Endometrial microvascular endothelial cells (primary cell): ENCODE measurements around the gene HDAC4. TPM values are rescaled to one million over a fixed set of nuclear protein-coding genes. Genes with fewer than 3 reads are reported as not detected.

Source experiments
- in situ Hi-C: cut with HindIII; loops from 2 replicates; pipeline ENCODE4 v1.10.0; 2017; ENCODE audit warnings: low sequenced_read_pairs, low pct_unique_long_range_greater_than_20kb; ENCODE audit errors: inconsistent ontology term
- total RNA-seq: library from RNA; depleted of rRNA; stranded (reverse); fragments of >200 nt; gene quantifications from one replicate; pipeline ENCODE4 v1.2.3, GENCODE V29; 2015; ENCODE audit errors: inconsistent ontology term

HDAC4 gene
- total RNA-seq, 1 donor from 2014 or later, result 27.4 TPM

DNA sequence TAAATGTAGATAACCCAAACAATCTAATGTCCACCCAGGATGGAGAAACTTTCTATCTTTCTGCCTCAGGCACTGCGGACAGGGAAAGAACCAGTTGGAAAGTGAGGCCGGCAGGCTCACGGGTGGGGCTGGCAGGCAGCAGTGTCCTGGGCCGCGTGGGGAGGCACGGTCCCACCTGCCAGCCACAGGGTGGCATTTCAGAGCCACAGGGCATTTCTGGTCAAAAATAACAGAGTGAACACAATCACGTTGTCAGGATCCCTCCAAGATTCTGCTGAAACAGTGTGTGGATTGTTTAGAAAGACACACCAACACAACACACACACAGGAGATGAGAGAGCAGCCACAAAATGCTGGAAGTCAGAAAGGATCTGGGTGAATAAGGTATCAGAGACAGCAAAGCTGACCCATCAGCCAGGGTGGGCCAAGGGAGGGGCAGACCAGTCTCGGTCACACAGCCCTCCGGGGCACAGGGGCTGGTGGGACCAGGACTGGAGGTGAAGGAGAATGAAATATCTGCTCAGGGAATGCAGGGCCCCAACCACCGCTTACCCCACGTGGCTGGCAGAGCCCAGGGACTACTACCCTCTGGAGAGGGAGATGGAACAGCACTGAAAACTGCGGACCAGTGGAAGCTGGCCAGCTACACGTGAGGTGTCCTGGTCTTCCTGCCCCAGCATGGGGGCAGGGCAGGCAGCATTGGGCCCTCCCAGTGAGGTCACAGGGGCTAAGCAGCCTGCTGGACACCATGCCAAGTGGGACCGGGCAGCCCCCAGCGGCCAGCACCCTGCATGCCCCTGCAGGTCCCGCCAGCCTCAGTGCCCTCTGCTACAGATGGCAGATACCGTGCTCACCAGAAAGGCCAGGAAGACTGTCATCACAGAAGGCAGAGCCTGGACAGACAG is 173.9 kb downstream of the HDAC4 start:
- in situ Hi-C loops, result no loop called here

DNA sequence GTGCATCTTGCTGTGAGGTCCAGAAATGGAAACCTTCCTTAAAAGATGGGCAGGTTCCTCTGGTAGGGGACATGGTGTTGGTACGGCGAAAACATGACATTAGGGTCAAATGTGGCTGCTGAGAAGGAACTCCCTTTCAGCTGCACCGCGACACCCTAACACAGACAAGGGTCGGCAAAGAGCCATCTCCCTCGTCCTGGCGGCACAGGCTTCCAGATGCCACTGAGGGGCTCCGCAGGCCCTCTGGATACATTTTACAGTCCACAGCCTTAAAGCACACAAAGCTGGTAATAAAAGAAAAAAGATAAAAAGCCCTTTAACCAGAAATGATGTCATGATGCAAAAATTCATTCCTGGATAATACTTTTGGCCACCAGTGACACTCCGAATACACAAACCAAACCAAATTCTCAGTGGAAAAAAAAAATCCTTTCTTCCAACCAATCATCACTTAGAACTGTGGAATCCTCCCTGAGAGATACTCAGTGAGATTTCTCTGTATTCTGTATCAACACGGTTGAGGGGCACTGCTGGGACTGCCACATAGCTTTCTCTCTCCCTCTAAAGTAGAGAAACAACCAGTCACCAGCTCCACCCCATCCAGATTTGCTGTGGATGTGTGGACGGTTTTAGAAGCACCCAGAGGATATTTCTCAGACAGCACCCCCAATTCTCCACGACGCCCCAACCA is 174.8 kb downstream of the HDAC4 start:
- in situ Hi-C loops, result no loop called here

DNA sequence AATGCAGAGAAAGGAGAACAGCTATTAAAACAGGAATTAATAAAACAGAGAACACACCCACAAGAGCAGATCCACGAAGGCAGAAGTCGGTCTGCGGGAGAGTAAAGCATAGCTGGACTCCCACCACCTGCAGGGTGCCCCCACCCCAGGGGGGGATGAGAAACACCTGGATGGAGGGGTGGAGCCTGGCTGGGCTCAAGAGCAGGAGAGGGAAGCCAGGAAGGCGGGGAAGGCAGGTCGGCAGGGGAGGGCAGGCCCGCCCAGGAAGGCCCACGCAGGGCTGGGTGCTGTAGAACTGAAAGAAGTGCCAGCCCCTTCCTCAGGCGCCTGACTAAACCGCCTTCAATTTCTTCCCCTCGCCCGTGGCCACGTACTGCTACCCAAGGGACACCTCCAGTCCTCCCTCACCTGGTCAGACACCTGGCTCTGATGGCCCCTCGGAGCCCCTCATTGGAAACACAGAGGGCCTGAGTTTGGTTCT is 175.4 kb downstream of the HDAC4 start:
- in situ Hi-C loops, result no loop called here

GRCh38 chr2:239224955-239225354 is 175.9 kb downstream of the HDAC4 start:
- in situ Hi-C loops, result no loop called here

DNA sequence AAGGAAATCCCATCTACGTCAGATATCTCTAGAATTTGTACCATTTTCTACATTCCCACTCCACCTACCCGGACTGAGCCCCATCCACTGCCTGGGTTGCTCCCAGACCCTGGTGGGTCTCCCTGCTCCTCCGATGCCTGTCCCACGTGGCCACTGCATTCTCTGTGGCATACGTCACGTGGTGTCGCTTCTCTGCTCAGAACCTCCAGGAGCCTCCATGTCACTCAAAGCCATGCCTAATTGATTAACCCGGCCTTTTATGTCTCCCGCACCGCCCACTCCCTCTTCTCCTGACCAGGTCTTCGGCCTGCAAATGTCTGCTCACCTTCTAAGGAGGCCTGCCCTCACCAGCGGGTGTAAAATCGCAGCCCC is 176.6 kb downstream of the HDAC4 start:
- in situ Hi-C loops, result no loop called here

GRCh38 chr2:239223310-239224198 is 177.3 kb downstream of the HDAC4 start:
- in situ Hi-C loops, result no loop called here

- in situ Hi-C loops, result no loop called here
Observed at GRCh38 chr2:239222706-239223309, 178.0 kb downstream of the HDAC4 start.

DNA sequence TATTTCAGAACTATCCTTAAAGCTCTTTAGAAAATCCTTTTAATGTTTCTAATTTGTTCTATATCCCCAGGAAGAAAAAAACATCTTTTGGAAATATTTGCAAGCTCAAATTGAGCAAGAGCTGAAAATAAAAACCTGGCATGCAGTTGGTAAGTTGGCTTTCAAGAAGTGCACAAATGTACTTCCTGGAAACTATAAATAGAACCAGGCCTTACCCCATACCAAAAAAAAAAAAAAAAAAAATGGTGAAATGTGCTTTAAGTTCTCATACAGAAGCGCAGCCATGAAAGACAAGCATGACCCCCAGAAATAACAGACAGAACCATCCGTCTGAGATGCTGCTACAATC is 178.5 kb downstream of the HDAC4 start:
- in situ Hi-C loops, result no loop called here

GRCh38 chr2:239220981-239221396 is 179.8 kb downstream of the HDAC4 start:
- in situ Hi-C loops, result no loop called here

DNA sequence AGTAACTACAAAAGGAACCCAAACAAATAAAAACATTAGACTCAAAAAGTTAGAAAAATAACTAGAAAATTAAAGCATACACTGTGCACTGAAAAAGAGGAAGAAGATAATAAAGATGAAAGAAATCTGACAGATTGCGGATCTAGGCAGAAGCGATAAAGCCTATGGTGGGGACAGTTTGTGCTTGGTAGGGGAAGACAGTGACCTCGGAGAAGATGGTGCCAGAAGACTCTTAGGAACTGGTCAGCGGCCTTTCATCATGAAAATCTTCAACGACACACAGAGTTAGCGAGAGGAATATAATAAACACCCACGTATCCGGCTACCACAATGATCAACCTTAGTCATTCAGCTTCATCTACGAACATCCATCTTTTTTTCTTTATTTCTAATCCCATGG is 180.5 kb downstream of the HDAC4 start:
- in situ Hi-C loops, result no loop called here

DNA sequence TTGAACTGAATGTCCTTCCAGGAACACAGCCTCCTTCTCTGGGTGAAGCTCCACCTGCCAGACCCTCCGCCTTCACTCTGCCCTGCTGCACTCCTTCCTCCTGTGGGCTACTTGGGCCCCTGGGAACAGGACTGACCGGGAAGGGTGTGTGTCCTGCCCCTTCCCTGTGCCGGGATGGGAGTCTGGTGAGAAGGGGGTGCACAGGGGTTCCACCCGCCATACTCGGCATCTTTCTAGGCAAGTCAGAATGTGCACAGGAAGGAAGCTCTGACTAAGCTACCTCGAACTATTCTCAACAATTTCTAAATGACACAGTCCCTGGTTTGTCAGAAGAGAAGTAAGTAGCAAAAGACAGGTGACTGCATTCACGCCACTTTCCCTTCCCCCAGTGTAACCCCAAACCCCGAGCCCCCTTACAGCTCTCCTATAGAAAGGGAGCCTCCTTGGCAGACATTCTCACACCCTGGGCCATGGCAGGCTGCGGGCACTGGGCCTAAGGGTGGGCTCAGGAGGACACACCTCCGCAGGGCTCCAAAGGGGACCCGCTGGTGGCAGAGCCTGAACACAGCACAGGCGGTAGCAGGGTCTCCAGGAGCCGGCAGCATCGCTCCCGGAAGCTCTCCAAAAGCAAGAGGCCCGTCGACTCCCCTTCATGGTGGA is 184.1 kb downstream of the HDAC4 start:
- in situ Hi-C loops, result no loop called here

GRCh38 chr2:239215988-239216613 is 184.7 kb downstream of the HDAC4 start:
- in situ Hi-C loops, result no loop called here

GRCh38 chr2:239215136-239215925 is 185.5 kb downstream of the HDAC4 start:
- in situ Hi-C loops, result no loop called here

- in situ Hi-C loops, result no loop called here
Observed at GRCh38 chr2:239214725-239215124, 186.1 kb downstream of the HDAC4 start.

DNA sequence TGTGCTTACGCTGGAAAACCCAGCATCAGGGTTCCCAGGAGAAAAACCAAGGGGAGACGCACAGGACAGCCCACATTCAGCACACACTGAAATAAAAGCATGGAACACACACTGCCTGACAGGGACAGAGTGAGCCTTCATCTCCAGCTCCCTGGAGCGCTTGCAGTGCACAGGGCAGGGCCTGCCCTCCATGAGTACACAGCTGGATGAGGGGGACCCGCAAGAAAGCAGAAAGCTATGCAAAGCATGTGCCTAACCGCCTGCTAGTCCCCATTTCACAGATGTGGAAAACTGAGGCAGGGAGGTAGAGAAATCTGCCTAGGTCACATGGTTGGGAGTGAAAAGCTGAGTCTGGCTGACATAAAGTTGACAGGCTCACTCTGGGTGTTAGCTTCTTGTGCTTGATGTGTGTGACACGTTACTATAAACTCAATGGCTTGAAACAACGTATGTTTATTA is 187.1 kb downstream of the HDAC4 start:
- in situ Hi-C loops, result no loop called here

DNA sequence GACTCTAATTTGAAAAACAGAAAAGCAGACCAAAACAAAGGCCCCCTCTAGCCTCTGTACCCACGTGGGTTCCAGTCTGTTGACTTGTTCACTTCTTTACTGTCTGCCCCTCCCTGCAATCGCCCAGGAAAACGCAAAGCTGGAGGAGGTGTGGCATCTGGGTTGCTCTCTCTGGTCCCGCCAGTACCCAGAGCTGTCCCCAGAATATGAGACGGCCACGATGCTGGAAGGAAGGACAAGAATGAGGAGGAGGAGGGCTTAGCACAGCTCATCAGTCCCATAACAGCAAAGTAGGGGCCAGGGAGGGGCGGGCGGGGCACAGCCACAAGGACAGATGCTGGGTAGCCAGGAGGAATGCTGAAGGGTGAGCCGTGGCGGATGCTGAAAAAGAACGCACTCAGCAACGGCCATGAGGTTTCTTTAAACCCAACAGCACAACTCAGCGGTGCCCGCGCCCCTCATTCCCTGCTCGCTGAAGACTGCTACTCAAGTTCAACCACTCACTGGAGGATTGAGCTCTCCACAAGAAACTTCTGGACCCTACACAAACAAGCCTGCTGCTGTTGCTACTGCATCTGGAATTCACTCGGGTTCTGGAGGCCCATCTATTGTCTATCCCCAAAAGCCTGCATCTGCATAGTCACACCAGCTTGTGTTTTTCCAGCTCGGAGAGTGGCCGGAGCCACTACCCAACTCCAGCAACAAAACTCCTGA is 187.7 kb downstream of the HDAC4 start:
- in situ Hi-C loops, result no loop called here
